ENCODE results near the gene EPS8L2. TPM values are rescaled to one million over a fixed set of nuclear protein-coding genes. Genes with fewer than 3 reads are reported as not detected.

EPS8L2 gene
- total and polyA plus RNA-seq, 2 of the 13 experiments (the other 11 are each of a cell fraction or from before 2014, with no cell fraction given), result 89.3 to 416 TPM

- TF ChIP-seq FOXO1 (CRISPR knock-in tag; IDR thresholded peaks at IDR 0.05) (0 out of 2 replicates have a peak, but pooled peaks have one; percentile 28), PRDM15 (CRISPR knock-in tag; IDR thresholded peaks at IDR 0.05) (0 out of 2 replicates have a peak, but pooled peaks have one; percentile 22), SP140L (CRISPR knock-in tag; IDR thresholded peaks at IDR 0.05; ENCODE audit: borderline replicate concordance) (no peak), ZNF770 (CRISPR knock-in tag; IDR thresholded peaks at IDR 0.05) (peak; percentile 18; the same call in 1 of the 2 replicates), ZNF704 (CRISPR knock-in tag; IDR thresholded peaks at IDR 0.05; ENCODE audit: borderline replicate concordance) (0 out of 2 replicates have a peak, but pooled peaks have one; percentile 79), HINFP (CRISPR knock-in tag; IDR thresholded peaks at IDR 0.05; ENCODE audit: low read depth) (0 out of 2 replicates have a peak, but pooled peaks have one; percentile 65), TFE3 (CRISPR knock-in tag; IDR thresholded peaks at IDR 0.05) (no peak), MYC (CRISPR knock-in tag; IDR thresholded peaks at IDR 0.05; ENCODE audit: borderline replicate concordance) (peak; percentile 72), ZNF335 (CRISPR knock-in tag; IDR thresholded peaks at IDR 0.05) (no peak), ZNF563 (CRISPR knock-in tag; IDR thresholded peaks at IDR 0.05) (peak; percentile 70), ZFX (CRISPR knock-in tag; IDR thresholded peaks at IDR 0.05; ENCODE audit: low read depth) (peak; percentile 81), ZNF574 (CRISPR knock-in tag; IDR thresholded peaks at IDR 0.05) (peak; percentile 95), HOXD1 (CRISPR knock-in tag; IDR thresholded peaks at IDR 0.05) (peak; percentile 70), ZNF564 (CRISPR knock-in tag; IDR thresholded peaks at IDR 0.05) (peak; percentile 58; the same call in 1 of the 2 replicates), TARDBP (CRISPR knock-in tag; IDR thresholded peaks at IDR 0.05) (peak; percentile 57; the same call in 1 of the 2 replicates)
These were observed 10.3 kb upstream of the EPS8L2 start, which contains the start of gene TMEM80 (continued) for GRCh38 chr11:695538-696248.

Measured in HepG2 (cell line).